ENCODE data around the gene PLA2G4B.

- no peak for TF ChIP-seq CTCF (conservative IDR thresholded peaks at IDR 0.05; ENCODE audit: low read length)
- TF ChIP-seq EZH2phosphoT487 (IDR thresholded peaks at IDR 0.05; ENCODE audit: borderline replicate concordance): no peak
Observed at GRCh38 chr15:41814534-41814933, 24.1 kb upstream of the PLA2G4B start.
